SK-N-SH treated with all-trans-retinoic acid at 6 μM for 48 hours (cell line): Measurements from ENCODE around the gene RIC1.

Source experiments
- ATAC-seq: fragments of 200-7000 bp; cut with Tn5 transposase; 3 replicates; pipeline ENCODE4 v1.9.1; 2020; ENCODE audit warnings: mild to moderate bottlenecking, moderate library complexity
- ARNTL ChIP-seq: fragments of 450-650 bp; formaldehyde crosslinking; IDR thresholded peaks from 2 replicates; pipeline ENCODE4 v1.5.0; 2020; ENCODE audit warnings: low read depth, mild to moderate bottlenecking, moderate library complexity, borderline replicate concordance
- BACH2 ChIP-seq: fragments of 250-450 bp; sonication (Bioruptor Pico); IDR thresholded peaks from 2 replicates; pipeline ENCODE4 v1.9.0; 2021; ENCODE audit warnings: mild to moderate bottlenecking, borderline replicate concordance
- CSDC2 ChIP-seq: fragments of 250-450 bp; sonication (Bioruptor Pico); IDR thresholded peaks from 2 replicates; pipeline ENCODE4 v1.5.0; 2020; ENCODE audit warnings: mild to moderate bottlenecking, moderate library complexity
- ESRRG ChIP-seq: fragments of 250-450 bp; sonication (Bioruptor Pico); IDR thresholded peaks from 2 replicates; pipeline ENCODE4 v1.6.1; 2021; ENCODE audit warnings: mild to moderate bottlenecking
- ISL1 ChIP-seq: fragments of 250-450 bp; sonication (Bioruptor Pico); IDR thresholded peaks from 2 replicates; pipeline ENCODE4 v2.1.2; 2022; ENCODE audit warnings: mild to moderate bottlenecking, moderate library complexity
- OSR1 ChIP-seq: fragments of 250-450 bp; sonication (Bioruptor Pico); IDR thresholded peaks from 2 replicates; pipeline ENCODE4 v1.8.0; 2022; ENCODE audit warnings: moderate library complexity, mild to moderate bottlenecking, inconsistent platforms
- PPARA ChIP-seq: fragments of 250-450 bp; sonication (Bioruptor Pico); IDR thresholded peaks from 2 replicates; pipeline ENCODE4 v1.5.0; 2020; ENCODE audit warnings: mild to moderate bottlenecking, borderline replicate concordance
- RARB ChIP-seq: fragments of 250-450 bp; sonication (Bioruptor Pico); IDR thresholded peaks from 2 replicates; pipeline ENCODE4 v1.8.0; 2021; ENCODE audit warnings: mild to moderate bottlenecking, moderate library complexity
- SNAI2 ChIP-seq: fragments of 250-450 bp; sonication (Bioruptor Pico); IDR thresholded peaks from 2 replicates; pipeline ENCODE4 v1.5.0; 2020; ENCODE audit warnings: mild to moderate bottlenecking, moderate library complexity
- TCF4 ChIP-seq: fragments of 250-450 bp; sonication (Bioruptor Pico); IDR thresholded peaks from 2 replicates; pipeline ENCODE4 v1.8.0; 2021; ENCODE audit warnings: mild to moderate bottlenecking, moderate library complexity, borderline replicate concordance
- ZC3H10 ChIP-seq: fragments of 250-450 bp; sonication (Bioruptor Pico); IDR thresholded peaks from 2 replicates; pipeline ENCODE4 v1.5.1; 2021; ENCODE audit warnings: mild to moderate bottlenecking, moderate library complexity
- ZFP3 ChIP-seq: fragments of 250-450 bp; sonication (Bioruptor Pico); IDR thresholded peaks from 2 replicates; pipeline ENCODE4 v1.5.0; 2020; ENCODE audit warnings: mild to moderate bottlenecking, moderate library complexity
- ZFP30 ChIP-seq: fragments of 450-650 bp; formaldehyde crosslinking; IDR thresholded peaks from 2 replicates; pipeline ENCODE4 v1.5.0; 2022; ENCODE audit warnings: mild to moderate bottlenecking, moderate library complexity
- ZNF565 ChIP-seq: fragments of 450-650 bp; formaldehyde crosslinking; conservative IDR thresholded peaks from 2 replicates; pipeline ENCODE4 v1.5.0; 2020; ENCODE audit warnings: low read depth, mild to moderate bottlenecking, moderate library complexity
- ZNF70 ChIP-seq: fragments of 450-650 bp; formaldehyde crosslinking; IDR thresholded peaks from 2 replicates; pipeline ENCODE4 v1.5.0; 2020; ENCODE audit warnings: mild to moderate bottlenecking, moderate library complexity
- ZNF8 ChIP-seq: fragments of 450-650 bp; formaldehyde crosslinking; IDR thresholded peaks from 2 replicates; pipeline ENCODE4 v1.5.0; 2020; ENCODE audit warnings: mild to moderate bottlenecking, moderate library complexity
- TF ChIP-seq, protein P1 (sequence below): fragments of 250-450 bp; sonication (Bioruptor Pico); IDR thresholded peaks from 2 replicates; pipeline ENCODE4 v1.5.1; 2021; ENCODE audit warnings: mild to moderate bottlenecking, moderate library complexity
- TF ChIP-seq, protein P2 (sequence below): fragments of 250-450 bp; sonication (Bioruptor Pico); IDR thresholded peaks from 2 replicates; pipeline ENCODE4 v1.8.0; 2020; ENCODE audit warnings: mild to moderate bottlenecking, moderate library complexity, borderline replicate concordance
- TF ChIP-seq, protein P3 (sequence below): fragments of 250-450 bp; sonication (Bioruptor Pico); IDR thresholded peaks from 2 replicates; pipeline ENCODE4 v1.8.0; 2021; ENCODE audit warnings: low read depth, mild to moderate bottlenecking, moderate library complexity, borderline replicate concordance
- TF ChIP-seq, protein P4 (sequence below): fragments of 250-450 bp; sonication (Bioruptor Pico); IDR thresholded peaks from 2 replicates; pipeline ENCODE4 v1.5.0; 2020; ENCODE audit warnings: mild to moderate bottlenecking, moderate library complexity
- TF ChIP-seq, protein P5 (sequence below): fragments of 250-450 bp; sonication (Bioruptor Pico); IDR thresholded peaks from 2 replicates; pipeline ENCODE4 v1.5.1; 2020; ENCODE audit warnings: low read depth, mild to moderate bottlenecking, moderate library complexity

RIC1 gene

DNA sequence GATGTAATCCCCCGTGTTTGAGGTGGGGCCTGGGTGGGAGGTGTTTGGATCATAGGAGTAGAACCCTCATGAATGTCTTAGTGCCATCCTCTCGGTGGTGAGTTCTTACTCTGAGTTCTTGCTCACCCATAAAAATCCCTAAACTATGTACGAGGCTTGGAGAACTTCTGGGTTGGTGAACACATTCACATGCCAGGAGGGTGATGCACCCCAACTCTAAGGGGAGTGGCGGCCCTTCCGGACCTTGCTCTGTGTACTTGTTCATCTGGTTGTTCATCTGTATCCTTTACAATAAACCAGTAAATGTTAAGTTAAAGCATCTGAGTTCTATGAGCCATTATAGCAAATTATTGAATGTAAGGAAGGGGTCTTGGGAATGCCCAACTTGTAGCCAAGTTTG is 36.0 kb upstream of the RIC1 start:
- no peak for TF ChIP-seq ZNF8 (CRISPR knock-in tag)
- TF ChIP-seq ZFP3: no peak
- TF ChIP-seq, protein P1, sequence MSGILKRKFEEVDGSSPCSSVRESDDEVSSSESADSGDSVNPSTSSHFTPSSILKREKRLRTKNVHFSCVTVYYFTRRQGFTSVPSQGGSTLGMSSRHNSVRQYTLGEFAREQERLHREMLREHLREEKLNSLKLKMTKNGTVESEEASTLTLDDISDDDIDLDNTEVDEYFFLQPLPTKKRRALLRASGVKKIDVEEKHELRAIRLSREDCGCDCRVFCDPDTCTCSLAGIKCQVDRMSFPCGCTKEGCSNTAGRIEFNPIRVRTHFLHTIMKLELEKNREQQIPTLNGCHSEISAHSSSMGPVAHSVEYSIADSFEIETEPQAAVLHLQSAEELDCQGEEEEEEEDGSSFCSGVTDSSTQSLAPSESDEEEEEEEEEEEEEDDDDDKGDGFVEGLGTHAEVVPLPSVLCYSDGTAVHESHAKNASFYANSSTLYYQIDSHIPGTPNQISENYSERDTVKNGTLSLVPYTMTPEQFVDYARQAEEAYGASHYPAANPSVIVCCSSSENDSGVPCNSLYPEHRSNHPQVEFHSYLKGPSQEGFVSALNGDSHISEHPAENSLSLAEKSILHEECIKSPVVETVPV (CRISPR knock-in tag): no peak
- no peak for TF ChIP-seq RARB
- TF ChIP-seq, protein P2, sequence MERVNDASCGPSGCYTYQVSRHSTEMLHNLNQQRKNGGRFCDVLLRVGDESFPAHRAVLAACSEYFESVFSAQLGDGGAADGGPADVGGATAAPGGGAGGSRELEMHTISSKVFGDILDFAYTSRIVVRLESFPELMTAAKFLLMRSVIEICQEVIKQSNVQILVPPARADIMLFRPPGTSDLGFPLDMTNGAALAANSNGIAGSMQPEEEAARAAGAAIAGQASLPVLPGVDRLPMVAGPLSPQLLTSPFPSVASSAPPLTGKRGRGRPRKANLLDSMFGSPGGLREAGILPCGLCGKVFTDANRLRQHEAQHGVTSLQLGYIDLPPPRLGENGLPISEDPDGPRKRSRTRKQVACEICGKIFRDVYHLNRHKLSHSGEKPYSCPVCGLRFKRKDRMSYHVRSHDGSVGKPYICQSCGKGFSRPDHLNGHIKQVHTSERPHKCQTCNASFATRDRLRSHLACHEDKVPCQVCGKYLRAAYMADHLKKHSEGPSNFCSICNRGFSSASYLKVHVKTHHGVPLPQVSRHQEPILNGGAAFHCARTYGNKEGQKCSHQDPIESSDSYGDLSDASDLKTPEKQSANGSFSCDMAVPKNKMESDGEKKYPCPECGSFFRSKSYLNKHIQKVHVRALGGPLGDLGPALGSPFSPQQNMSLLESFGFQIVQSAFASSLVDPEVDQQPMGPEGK: no peak
- no peak for TF ChIP-seq ISL1 (CRISPR knock-in tag)
- TF ChIP-seq, all 23 proteins: peak for 0
- ATAC-seq: no peak

DNA sequence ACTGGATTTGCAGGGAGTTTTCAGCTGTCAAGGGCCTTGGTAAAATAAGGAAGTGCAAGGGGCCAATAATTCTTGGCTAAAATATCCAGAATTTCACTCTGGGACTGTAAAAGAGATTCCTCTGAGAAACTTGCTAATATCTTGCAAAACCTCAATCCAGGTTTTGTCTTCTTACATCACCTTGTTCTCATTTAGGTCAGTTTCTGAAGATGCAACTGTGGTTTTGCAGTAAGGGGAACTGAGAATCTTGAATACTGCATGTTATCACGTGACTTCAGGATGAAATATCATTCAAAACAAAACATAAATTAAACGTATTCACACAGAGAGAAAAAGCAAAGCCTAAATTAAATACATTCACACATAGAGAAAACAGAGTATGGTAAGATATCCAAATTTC is 35.0 kb upstream of the RIC1 start:
- TF ChIP-seq ZFP3 (no peak), OSR1 (no peak), ZNF565 (CRISPR knock-in tag) (no peak), BACH2 (CRISPR knock-in tag) (no peak), ZNF70 (CRISPR knock-in tag) (no peak), SNAI2 (CRISPR knock-in tag) (no peak), ZNF8 (CRISPR knock-in tag) (no peak), CSDC2 (CRISPR knock-in tag) (no peak), PPARA (no peak), ZFP30 (no peak), ZC3H10 (no peak), ESRRG (no peak), TCF4 (CRISPR knock-in tag) (no peak), ARNTL (CRISPR knock-in tag) (no peak)
- TF ChIP-seq, protein P3, sequence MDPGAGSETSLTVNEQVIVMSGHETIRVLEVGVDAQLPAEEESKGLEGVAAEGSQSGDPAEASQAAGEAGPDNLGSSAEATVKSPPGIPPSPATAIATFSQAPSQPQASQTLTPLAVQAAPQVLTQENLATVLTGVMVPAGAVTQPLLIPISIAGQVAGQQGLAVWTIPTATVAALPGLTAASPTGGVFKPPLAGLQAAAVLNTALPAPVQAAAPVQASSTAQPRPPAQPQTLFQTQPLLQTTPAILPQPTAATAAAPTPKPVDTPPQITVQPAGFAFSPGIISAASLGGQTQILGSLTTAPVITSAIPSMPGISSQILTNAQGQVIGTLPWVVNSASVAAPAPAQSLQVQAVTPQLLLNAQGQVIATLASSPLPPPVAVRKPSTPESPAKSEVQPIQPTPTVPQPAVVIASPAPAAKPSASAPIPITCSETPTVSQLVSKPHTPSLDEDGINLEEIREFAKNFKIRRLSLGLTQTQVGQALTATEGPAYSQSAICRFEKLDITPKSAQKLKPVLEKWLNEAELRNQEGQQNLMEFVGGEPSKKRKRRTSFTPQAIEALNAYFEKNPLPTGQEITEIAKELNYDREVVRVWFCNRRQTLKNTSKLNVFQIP (CRISPR knock-in tag): no peak
- TF ChIP-seq, protein P4, sequence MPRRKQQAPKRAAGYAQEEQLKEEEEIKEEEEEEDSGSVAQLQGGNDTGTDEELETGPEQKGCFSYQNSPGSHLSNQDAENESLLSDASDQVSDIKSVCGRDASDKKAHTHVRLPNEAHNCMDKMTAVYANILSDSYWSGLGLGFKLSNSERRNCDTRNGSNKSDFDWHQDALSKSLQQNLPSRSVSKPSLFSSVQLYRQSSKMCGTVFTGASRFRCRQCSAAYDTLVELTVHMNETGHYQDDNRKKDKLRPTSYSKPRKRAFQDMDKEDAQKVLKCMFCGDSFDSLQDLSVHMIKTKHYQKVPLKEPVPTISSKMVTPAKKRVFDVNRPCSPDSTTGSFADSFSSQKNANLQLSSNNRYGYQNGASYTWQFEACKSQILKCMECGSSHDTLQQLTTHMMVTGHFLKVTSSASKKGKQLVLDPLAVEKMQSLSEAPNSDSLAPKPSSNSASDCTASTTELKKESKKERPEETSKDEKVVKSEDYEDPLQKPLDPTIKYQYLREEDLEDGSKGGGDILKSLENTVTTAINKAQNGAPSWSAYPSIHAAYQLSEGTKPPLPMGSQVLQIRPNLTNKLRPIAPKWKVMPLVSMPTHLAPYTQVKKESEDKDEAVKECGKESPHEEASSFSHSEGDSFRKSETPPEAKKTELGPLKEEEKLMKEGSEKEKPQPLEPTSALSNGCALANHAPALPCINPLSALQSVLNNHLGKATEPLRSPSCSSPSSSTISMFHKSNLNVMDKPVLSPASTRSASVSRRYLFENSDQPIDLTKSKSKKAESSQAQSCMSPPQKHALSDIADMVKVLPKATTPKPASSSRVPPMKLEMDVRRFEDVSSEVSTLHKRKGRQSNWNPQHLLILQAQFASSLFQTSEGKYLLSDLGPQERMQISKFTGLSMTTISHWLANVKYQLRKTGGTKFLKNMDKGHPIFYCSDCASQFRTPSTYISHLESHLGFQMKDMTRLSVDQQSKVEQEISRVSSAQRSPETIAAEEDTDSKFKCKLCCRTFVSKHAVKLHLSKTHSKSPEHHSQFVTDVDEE (CRISPR knock-in tag): no peak
- TF ChIP-seq, protein P2: no peak
- TF ChIP-seq, protein P1 (CRISPR knock-in tag): no peak
- TF ChIP-seq, all 23 proteins: peak for 0
- no peak for ATAC-seq

DNA sequence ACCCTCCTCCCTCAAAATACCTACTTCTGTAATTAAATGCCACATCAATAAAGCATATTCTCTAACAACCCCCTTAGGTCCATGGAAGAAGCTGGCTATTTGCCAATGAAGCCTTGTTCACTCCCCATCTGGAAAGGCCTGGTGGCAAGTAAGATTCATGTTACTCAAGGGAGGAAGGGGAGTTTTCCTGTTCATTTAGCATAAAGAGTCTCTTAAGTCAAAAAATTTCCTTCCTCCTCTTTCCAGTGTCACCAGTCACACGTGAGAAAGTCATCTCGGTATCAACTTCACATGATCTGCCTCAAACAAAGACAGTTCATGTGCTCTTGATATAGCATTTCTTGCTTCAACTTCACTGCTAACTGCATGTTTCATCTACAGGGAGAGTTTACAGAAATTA is 32.7 kb upstream of the RIC1 start:
- no peak for ATAC-seq
- TF ChIP-seq, protein P2: no peak
- TF ChIP-seq, protein P1 (CRISPR knock-in tag): no peak
- TF ChIP-seq ZFP3 (no peak), RARB (no peak), PPARA (no peak), ZNF8 (CRISPR knock-in tag) (no peak), OSR1 (no peak), BACH2 (CRISPR knock-in tag) (no peak), ZNF565 (CRISPR knock-in tag) (no peak), ARNTL (CRISPR knock-in tag) (no peak), ZNF70 (CRISPR knock-in tag) (no peak)
- TF ChIP-seq, protein P5, sequence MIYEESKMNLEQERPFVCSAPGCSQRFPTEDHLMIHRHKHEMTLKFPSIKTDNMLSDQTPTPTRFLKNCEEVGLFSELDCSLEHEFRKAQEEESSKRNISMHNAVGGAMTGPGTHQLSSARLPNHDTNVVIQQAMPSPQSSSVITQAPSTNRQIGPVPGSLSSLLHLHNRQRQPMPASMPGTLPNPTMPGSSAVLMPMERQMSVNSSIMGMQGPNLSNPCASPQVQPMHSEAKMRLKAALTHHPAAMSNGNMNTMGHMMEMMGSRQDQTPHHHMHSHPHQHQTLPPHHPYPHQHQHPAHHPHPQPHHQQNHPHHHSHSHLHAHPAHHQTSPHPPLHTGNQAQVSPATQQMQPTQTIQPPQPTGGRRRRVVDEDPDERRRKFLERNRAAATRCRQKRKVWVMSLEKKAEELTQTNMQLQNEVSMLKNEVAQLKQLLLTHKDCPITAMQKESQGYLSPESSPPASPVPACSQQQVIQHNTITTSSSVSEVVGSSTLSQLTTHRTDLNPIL (CRISPR knock-in tag): no peak
